ENCODE measurements around the gene BCS1L.
"Not testable (repeated sequence)": the region's sequence is repeated elsewhere in the genome, so short reads cannot be mapped to it uniquely, and the experiment has no call there.

The BCS1L gene

DNA sequence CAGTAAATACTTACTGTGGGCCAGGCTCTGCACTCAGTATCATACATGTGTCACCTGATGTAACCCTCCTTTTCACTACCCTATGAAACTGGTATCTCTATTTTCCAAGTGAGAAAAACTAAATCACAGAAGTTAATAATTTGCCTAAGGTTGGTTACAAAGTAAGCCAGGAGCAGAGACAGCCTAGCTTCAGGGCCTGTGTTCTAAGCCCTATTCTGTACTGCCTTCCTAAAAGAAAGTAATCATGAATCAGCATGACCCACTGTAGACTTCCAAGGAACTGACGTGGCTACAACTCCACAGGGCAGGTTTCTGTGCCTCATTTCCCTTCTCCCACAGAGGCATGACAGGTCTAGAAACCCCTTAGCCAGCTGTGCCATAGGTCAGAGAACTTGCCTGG, 14.4 kb upstream of the BCS1L start:
- peaks cover 9% of the 10 kb centered on the region for H3K4me1 Mint-ChIP-seq
- ATAC-seq = peak; percentile 53
- H3K27me3 Mint-ChIP-seq = no peaks in the 10 kb centered on the region
- H3K27ac Mint-ChIP-seq = peak overlapping the region; percentile 63
- H3K9me3 Mint-ChIP-seq = no peaks in the 10 kb centered on the region
- H3K4me3 Mint-ChIP-seq = no peak overlapping the region
- peaks cover 55% of the 10 kb centered on the region for H3K36me3 Mint-ChIP-seq

DNA sequence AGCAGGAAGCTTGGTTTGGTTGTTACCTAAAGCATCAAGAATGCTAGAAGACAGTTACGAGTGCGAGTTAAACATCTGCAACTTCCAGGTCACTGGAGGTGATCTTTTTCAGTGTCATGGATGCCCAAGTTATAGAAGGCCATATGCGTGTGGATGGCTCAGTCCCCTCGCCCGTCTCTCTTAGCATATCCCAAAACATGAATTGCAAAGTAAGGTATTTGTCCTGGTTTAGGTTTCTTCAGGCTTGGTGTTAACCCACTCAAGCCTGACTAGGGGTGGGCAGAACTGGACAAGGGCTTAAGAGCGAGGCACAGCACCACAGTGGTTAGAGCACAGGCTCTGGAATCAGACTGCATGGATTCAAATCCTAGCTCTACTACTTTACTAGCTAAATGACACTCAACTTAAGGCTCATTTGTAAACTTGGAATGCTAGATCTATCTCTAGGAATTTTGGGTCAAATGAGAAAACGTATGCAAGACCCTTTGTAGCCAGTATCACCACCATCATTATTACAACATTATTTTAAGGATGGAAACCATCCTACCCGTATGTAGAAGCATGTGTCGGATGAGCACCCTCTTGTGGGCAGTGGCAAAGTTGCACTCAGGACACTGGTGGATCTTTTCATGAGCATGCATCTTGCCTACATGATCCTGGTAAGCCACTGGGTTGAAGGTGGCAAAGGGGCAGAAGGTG, 11.2 kb upstream of the BCS1L start:
- Mint-ChIP-seq H3K4me3 (no peak overlapping the region), H3K9me3 (no peaks in the 10 kb centered on the region), H3K36me3 (peaks cover 62% of the 10 kb centered on the region), H3K27ac (no peak overlapping the region), H3K4me1 (peaks cover 9% of the 10 kb centered on the region), H3K27me3 (no peaks in the 10 kb centered on the region)
- peak; percentile 66 for ATAC-seq

DNA sequence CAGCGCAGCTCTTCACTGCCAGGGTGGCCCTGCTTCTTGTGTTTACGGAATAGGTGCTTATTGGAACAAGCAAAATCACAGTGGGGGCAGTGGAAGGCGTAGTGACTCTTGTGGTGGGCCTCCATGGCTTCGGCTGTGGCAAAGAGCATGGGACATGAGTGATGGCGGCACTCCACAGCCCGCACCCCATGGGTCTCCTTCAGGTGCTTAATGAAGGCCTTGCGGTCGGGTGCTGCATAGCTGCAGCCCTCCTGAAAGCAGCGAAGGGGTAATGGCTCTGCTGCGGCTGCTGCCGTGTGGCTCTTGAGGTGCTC, 10.7 kb upstream of the BCS1L start:
- Mint-ChIP-seq H3K4me3 (no peak overlapping the region), H3K4me1 (peaks cover 9% of the 10 kb centered on the region), H3K27ac (no peak overlapping the region), H3K36me3 (peaks cover 62% of the 10 kb centered on the region), H3K27me3 (no peaks in the 10 kb centered on the region), H3K9me3 (no peaks in the 10 kb centered on the region)
- no peak for ATAC-seq

DNA sequence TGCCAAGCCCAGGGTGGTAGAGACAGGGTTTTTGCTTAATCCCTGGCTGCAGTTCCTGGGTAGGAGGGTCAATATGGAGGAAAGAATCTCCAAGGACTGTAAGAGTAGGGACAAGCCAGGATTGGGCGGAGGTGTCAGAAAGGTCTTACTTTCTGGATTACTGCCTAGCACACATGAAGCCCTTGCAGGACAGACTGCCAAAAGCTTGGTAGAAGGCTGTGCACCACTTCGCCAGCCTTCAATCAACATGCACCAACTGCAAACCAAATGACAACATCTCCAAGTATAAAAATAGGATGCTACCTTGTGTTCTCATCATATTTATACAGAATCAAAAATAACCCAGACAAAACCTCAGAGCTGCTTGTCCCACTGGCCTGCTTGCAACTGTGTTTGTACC, 3.7 kb upstream of the BCS1L start:
- no peaks in the 10 kb centered on the region for H3K27me3 Mint-ChIP-seq
- H3K4me1 Mint-ChIP-seq = peaks cover 45% of the 10 kb centered on the region
- no peaks in the 10 kb centered on the region for H3K9me3 Mint-ChIP-seq
- H3K4me3 Mint-ChIP-seq = no peak overlapping the region
- H3K36me3 Mint-ChIP-seq = peaks cover 35% of the 10 kb centered on the region
- no peak for ATAC-seq
- no peak overlapping the region for H3K27ac Mint-ChIP-seq

DNA sequence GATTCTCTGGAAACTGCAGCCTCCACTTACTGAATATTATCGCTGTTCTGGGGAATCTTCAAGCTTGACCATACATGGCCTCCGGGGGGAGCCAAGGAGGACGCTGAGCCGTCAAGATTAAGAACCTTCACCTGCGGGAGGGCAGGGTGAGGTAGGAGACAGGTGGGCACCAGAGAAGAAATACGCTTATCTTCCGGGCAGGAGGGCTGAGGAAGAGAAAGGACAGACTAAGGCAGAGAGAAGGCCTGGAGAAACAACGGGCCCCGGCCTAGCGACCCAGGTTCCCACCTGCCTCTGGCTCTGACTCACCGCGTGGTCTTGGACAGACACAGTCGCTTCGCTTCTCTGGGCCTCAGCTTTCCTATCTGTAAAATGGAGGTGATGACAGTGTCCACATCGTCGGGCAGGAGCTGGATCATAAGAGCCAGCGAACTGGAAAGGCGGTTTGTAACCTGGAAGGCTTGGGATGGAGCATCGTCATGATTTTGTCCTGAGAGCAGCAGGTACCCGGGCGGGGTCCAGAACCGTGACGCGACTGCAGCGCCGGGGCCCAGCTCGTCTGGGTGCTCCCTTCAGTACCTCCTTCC, 719 bp upstream of the BCS1L start:
- H3K4me1 Mint-ChIP-seq = peaks cover 45% of the 10 kb centered on the region
- ATAC-seq = peak; percentile 63
- peak overlapping the region; percentile 88 for H3K4me3 Mint-ChIP-seq
- no peaks in the 10 kb centered on the region for H3K27me3 Mint-ChIP-seq
- H3K9me3 Mint-ChIP-seq = no peaks in the 10 kb centered on the region
- H3K36me3 Mint-ChIP-seq = peaks cover 42% of the 10 kb centered on the region
- H3K27ac Mint-ChIP-seq = peak overlapping the region; percentile 80

DNA sequence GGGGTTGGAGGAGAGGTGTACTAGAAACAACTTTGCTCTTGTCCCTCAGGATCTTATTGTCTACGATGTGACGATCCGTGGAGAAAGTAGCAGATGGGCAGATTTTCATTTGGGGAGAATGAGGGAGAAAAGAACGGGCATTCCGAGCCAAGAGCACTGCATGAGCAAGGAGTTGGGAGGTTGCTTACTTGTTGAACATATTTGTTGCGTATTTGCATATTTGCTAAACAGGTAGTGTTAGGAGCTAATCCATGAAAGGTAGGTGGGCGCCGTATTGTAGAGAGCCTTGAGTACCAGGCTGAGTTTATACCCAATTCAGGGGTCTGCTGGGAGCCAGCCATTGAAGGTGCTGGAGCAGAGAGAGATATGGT, 490 bp downstream of the BCS1L start:
- Mint-ChIP-seq H3K4me1 (peaks cover 45% of the 10 kb centered on the region), H3K27ac (peak overlapping the region; percentile 80), H3K27me3 (no peaks in the 10 kb centered on the region), H3K4me3 (peak overlapping the region; percentile 88), H3K36me3 (peaks cover 51% of the 10 kb centered on the region), H3K9me3 (no peaks in the 10 kb centered on the region)
- no peak for ATAC-seq

DNA sequence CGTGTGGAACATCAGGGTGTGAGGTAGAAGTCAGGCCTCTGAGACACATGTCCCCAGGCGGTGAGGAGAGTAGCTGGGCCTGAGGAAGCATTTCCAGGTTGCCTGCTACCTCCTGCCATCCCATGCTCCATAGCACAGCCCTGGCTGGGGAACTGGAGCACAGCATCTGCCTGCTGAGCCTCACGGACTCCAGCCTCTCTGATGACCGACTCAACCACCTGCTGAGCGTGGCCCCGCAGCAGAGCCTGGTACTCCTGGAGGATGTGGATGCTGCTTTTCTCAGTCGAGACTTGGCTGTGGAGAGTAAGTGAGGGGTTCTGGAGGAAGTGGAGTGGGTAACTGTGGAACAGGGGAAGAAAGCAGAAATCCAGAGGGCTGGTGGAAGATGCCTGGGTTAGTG, 2.9 kb downstream of the BCS1L start:
- no peaks in the 10 kb centered on the region for H3K9me3 Mint-ChIP-seq
- peaks cover 55% of the 10 kb centered on the region for H3K36me3 Mint-ChIP-seq
- no peaks in the 10 kb centered on the region for H3K27me3 Mint-ChIP-seq
- peaks cover 29% of the 10 kb centered on the region for H3K4me1 Mint-ChIP-seq
- H3K4me3 Mint-ChIP-seq = no peak overlapping the region
- no peak for ATAC-seq
- no peak overlapping the region for H3K27ac Mint-ChIP-seq

DNA sequence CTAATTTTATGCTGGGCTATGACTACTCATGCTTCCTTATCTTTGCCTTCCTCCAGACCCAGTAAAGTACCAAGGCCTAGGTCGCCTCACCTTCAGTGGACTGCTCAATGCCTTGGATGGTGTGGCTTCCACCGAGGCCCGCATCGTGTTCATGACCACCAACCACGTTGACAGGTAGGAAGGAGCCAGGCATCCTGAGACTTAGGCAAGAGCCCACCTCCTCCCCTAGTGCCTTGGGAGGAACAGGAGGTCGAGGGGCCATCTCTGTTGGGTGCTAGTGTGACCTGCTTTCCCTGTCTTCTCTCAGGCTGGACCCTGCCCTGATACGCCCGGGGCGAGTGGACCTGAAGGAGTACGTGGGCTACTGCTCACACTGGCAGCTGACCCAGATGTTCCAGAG, 3.3 kb downstream of the BCS1L start:
- H3K36me3 Mint-ChIP-seq = peaks cover 50% of the 10 kb centered on the region
- ATAC-seq = no peak
- peaks cover 24% of the 10 kb centered on the region for H3K4me1 Mint-ChIP-seq
- no peaks in the 10 kb centered on the region for H3K9me3 Mint-ChIP-seq
- H3K27ac Mint-ChIP-seq = no peak overlapping the region
- no peak overlapping the region for H3K4me3 Mint-ChIP-seq
- H3K27me3 Mint-ChIP-seq = no peaks in the 10 kb centered on the region

DNA sequence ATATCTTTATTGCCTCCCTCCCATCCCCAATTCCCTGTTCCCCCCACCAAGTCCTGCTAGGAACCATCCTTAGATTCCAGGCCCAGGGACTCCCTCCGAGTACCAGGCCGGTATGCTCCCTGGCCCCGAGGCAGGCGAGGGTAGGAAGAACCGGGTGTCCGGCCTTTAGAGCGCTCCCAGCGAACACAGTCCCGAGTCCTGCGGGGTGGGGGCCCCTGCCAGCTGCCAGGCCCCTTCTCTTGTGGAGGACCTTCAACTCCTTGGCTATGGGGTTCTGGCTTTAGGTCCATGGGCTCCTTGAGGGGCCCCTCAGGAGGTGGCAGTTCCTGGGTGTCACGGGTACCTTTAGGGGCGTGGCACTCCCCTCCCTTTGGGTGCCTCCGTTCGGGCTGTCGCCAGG, 4.4 kb downstream of the BCS1L start:
- no peaks in the 10 kb centered on the region for H3K9me3 Mint-ChIP-seq
- peaks cover 13% of the 10 kb centered on the region for H3K4me1 Mint-ChIP-seq
- no peak overlapping the region for H3K27ac Mint-ChIP-seq
- no peaks in the 10 kb centered on the region for H3K27me3 Mint-ChIP-seq
- no peak overlapping the region for H3K4me3 Mint-ChIP-seq
- H3K36me3 Mint-ChIP-seq = peaks cover 49% of the 10 kb centered on the region
- ATAC-seq = no peak

DNA sequence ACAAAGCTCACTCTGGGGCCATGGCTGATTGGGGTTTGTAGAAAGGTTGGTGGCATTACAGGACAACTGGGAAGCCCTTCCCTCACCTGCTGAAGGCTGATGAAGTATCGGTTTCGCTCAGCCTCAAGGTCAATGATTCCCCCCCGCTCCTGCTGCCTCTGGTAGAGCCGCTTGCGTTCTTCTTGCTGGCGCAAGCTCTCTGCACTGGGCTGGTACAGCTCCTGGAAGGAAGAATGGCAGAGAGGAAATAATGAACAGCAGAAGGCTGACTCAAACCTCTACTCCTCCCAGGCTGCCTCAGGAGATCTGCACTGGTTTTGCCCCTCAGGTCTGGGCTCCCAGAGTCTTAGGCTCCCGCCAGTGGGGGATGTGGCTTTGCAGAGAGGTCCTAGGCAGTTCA, 5.2 kb downstream of the BCS1L start:
- no peak for ATAC-seq
- Mint-ChIP-seq H3K27ac (no peak overlapping the region), H3K4me3 (no peak overlapping the region), H3K27me3 (no peaks in the 10 kb centered on the region), H3K4me1 (peaks cover 9% of the 10 kb centered on the region), H3K9me3 (no peaks in the 10 kb centered on the region), H3K36me3 (peaks cover 49% of the 10 kb centered on the region)

DNA sequence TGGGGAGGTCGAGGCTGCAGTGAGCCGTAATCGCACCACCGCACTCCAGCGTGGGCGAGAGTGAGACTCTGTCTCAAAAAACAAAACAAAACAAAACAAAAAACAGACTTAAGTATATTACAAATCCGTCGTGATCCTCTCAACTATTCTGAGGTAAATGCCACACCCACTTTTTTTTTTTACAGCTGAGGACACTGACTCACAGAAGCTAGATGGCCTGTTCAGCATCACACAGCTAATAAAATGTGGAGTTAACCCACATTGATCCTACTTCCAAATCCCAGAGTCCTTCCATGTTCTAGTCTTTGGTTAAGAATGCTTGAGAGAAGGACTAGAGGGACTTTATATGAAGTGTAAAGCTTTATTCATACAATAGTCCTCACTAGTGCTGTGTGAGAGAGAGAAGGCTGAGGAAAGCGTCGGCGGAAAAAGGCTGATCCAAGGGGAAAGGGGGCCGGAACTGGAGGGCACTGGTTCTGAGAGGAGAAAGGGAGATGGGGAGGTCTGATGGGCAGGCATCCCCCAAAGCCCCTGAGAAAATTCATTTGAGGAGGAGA, 11.7 kb downstream of the BCS1L start:
- H3K9me3 Mint-ChIP-seq = no peaks in the 10 kb centered on the region
- ATAC-seq = no peak
- H3K4me3 Mint-ChIP-seq = peak overlapping the region; percentile 94
- H3K27ac Mint-ChIP-seq = peak overlapping the region; percentile 96
- H3K27me3 Mint-ChIP-seq = no peaks in the 10 kb centered on the region
- peaks cover 24% of the 10 kb centered on the region for H3K4me1 Mint-ChIP-seq
- peaks cover 16% of the 10 kb centered on the region for H3K36me3 Mint-ChIP-seq

DNA sequence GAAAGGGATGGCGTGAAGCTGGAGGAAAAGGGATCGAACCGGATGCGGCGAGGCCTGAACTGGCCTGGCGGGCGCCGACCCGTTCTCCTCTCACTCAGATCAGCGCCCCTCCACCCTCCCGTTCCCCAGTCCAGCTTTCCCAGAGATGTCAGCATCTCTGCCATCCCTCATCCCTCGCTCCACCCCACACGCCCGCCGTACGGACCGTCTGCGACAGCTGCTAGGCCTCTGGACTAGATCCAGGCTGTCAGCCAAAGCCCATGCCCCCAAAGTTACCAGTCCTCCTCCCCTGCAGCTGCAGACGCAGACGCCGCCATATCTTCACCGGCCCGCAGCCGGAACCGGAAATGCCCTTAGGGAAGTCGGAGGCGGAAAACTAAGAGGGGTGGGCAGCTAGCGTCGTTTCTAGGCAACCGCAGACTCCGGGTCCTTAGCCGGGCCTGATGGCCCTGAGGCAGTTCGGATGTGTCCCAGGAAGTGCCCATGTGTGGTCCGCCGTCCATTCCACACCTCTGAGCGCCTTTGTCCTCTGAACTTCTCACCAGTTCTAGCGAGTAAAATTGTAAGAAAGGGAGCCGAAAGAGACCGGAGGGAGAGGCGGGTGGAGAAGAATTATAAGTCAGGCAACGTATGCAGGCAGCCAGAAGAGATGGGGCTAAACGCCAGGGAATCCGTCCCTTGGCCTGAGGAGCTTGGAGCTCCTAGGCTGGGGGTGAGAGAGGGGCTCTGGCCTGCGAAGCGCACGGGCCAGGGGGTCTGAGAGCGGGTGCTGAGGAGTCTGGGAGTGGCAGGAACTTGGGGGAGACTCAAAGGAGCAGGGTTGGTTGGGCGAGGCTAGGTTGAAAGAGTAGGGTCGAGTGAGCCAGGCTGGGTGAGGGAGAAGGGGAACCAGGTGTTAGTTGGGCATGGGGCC, 12.4 kb downstream of the BCS1L start, which contains the start of the genes RNF25 and STK36:
TSS of gene RNF25 (minus strand) at position 349 of the 913 bp plus-strand sequence. CDS start at position 317, 32 bp downstream.
TSS of gene STK36 (plus strand) at position 433 of the 913 bp plus-strand sequence. CDS start 744 bp downstream, outside the sequence.
- peak; percentile 99 for ATAC-seq
- Mint-ChIP-seq H3K4me3 (peak within 1 kb of the TSS; percentile 94), H3K4me1 (peaks cover 24% of the 10 kb centered on the region), H3K27ac (peak within 1 kb of the TSS; percentile 96), H3K36me3 (peaks cover 16% of the 10 kb centered on the region), H3K27me3 (no peaks in the 10 kb centered on the region), H3K9me3 (no peaks in the 10 kb centered on the region)

DNA sequence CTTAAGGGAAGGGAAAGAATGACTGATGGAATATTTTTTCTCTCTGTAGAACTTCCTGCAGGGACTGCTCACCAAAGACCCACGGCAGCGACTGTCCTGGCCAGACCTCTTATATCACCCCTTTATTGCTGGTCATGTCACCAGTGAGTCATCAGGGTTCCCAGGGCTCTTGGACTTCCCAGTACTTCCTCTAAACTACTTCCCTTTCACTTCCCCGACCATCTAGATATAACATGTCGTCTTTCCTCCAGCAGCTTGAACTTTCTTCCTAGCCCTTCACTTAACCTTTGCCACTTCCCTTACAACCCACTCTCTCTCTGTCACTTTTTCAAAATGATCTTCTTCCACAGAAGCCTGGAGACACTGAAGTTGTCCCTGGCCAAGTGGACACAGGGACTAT, 19.6 kb downstream of the BCS1L start:
- Mint-ChIP-seq H3K4me3 (no peak overlapping the region), H3K27me3 (no peaks in the 10 kb centered on the region), H3K4me1 (peaks cover 7% of the 10 kb centered on the region), H3K36me3 (peaks cover 28% of the 10 kb centered on the region), H3K27ac (no peak overlapping the region), H3K9me3 (no peaks in the 10 kb centered on the region)
- ATAC-seq = no peak

DNA sequence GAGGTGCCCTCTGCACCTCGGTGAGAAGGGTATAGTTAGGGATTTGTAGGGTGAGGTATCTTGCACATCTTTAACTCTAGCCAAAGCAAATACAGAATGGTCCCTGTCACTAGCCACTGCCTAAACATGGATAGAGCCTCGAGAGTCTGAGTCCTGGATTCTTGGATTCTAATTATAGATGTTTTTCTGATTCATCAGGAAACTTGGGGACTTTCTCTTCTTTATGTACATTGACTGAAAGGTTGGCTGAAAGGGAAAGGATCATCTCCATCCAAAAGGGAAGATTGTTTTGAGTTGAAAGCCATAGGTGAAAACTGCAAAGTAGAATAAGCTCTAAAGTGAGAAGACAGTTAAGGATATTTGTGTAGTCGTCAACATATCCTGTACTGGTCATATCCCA, 20.6 kb downstream of the BCS1L start:
- H3K4me3 Mint-ChIP-seq = no peak overlapping the region
- no peaks in the 10 kb centered on the region for H3K9me3 Mint-ChIP-seq
- no peak for ATAC-seq
- peaks cover 31% of the 10 kb centered on the region for H3K36me3 Mint-ChIP-seq
- no peak overlapping the region for H3K27ac Mint-ChIP-seq
- no peaks in the 10 kb centered on the region for H3K27me3 Mint-ChIP-seq
- peaks cover 7% of the 10 kb centered on the region for H3K4me1 Mint-ChIP-seq

DNA sequence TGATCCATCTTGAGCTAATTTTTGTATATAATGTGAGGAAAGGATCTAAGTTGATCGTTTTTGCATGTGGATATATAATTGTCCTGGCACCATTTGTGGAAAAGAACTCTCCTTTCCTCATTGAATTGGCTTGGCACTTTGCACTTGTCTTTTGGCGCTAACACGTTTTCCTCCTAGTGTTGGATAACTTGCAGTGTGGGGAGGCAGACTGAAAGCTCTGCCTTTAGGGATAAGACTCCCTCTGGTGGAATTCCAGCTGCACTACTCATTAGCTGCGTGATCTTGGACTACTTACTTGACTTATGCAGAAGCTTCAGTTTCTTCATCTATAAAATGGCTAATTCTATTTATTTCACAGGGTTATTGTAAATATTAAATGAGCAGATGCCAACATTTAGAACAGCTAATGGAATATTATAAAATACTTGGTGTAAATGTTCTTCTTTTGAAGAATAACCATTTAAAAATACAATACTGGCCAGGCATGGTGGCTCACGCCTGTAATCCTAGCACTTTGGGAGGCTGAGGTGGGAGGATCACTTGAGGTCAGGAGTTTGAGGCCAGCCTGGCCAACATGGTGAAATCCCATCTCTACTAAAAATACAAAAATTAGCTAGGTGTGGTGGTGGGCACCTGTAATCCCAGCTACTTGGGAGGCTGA, 28.0 kb downstream of the BCS1L start:
- not testable (repeated sequence) for H3K4me1 Mint-ChIP-seq, H3K27ac Mint-ChIP-seq, ATAC-seq, H3K27me3 Mint-ChIP-seq, H3K4me3 Mint-ChIP-seq, H3K9me3 Mint-ChIP-seq
- peaks cover 38% of the 10 kb centered on the region for H3K36me3 Mint-ChIP-seq

All from stimulated activated memory B cell treated with anti-CD40 and anti-IgM and Interleukin-4, amounts not matched to agents 10 μg/mL and 1 μg/mL and 100 μg/mL, for 72 hours (primary cell).